ENCODE results near the gene ROBO2. TPM values are rescaled to one million over a fixed set of nuclear protein-coding genes. Genes with fewer than 3 reads are reported as not detected.

Gene ROBO2
- total RNA-seq, 1 experiment from 2014 or later, result not detected

GRCh38 chr3:77137559-77137958 is 97.7 kb downstream of the ROBO2 start:
- H2AFZ ChIP-seq (ENCODE audit: low read depth, low read length, poor library complexity, severe bottlenecking), result no peak overlapping the region
- no peaks in the 10 kb centered on the region for H4K20me1 ChIP-seq (ENCODE audit: insufficient read depth)
- ChIA-PET RAD21 (ENCODE audit: low non-redundant PET in 1 of 2, low total read pairs in 2 of 2, uncharacterized antibody in 2 of 2, unreplicated experiment in 2 of 2) (no interaction called here), POLR2A (no interaction called here), CTCF (no interaction called here)
- no peaks in the 10 kb centered on the region for H3K4me1 ChIP-seq (ENCODE audit: control insufficient read depth in 1 of 2, insufficient read depth in 2 of 2, low read length in 2 of 2)
- BruUV-seq (replicated peaks), result no TSS peak
- no peak overlapping the region for H3K9ac ChIP-seq (ENCODE audit: low read length)
- H3K4me3 ChIP-seq (replicated peaks in 1 of 2; ENCODE audit: low read depth in 1 of 2, low read length in 2 of 2), result no peak overlapping the region
- intact Hi-C loops (cut with micrococcal nuclease), result no loop called here
- H3K9me3 ChIP-seq (ENCODE audit: control insufficient read depth in 1 of 2, insufficient read depth in 1 of 2, low read depth in 1 of 2, low read length in 2 of 2), result peaks cover 7 to 22% of the 10 kb centered on the region in 2 experiments; a peak in 2 of 4 replicates
- no peaks in the 10 kb centered on the region for H3K27me3 ChIP-seq (ENCODE audit: insufficient read depth, low read length)
- ATAC-seq (no peak), DNase-seq (ENCODE audit: low read depth, low spot score) (no peak)
- H3K36me3 ChIP-seq (ENCODE audit: control insufficient read depth in 1 of 2, insufficient read depth in 2 of 2, low read length in 2 of 2), result no peaks in the 10 kb centered on the region
- no peaks in the 10 kb centered on the region for H3K9me2 ChIP-seq (ENCODE audit: insufficient read depth)
- H3K4me2 ChIP-seq (ENCODE audit: low read length), result no peak overlapping the region
- no peaks in the 10 kb centered on the region for H3K79me2 ChIP-seq (ENCODE audit: insufficient read depth, low read length)
- TF ChIP-seq POLR2A (IDR thresholded peaks at IDR 0.05; ENCODE audit: borderline replicate concordance, extremely low read depth, insufficient read depth, insufficient read length), result no peak
- no peak overlapping the region for H3K27ac ChIP-seq (ENCODE audit: low read depth, low read length)

GRCh38 chr3:77139624-77140023 is 99.7 kb downstream of the ROBO2 start:
- intact Hi-C loops (cut with micrococcal nuclease), result no loop called here
- Histone ChIP-seq H3K4me1 (ENCODE audit: control insufficient read depth in 1 of 2, insufficient read depth in 2 of 2, low read length in 2 of 2) (no peaks in the 10 kb centered on the region), H2AFZ (ENCODE audit: low read depth, low read length, poor library complexity, severe bottlenecking) (no peak overlapping the region), H4K20me1 (ENCODE audit: insufficient read depth) (no peaks in the 10 kb centered on the region), H3K9me3 (ENCODE audit: control insufficient read depth in 1 of 2, insufficient read depth in 1 of 2, low read depth in 1 of 2, low read length in 2 of 2) (peaks cover 11 to 25% of the 10 kb centered on the region in 2 experiments; a peak in 2 of 4 replicates), H3K27me3 (ENCODE audit: insufficient read depth, low read length) (no peaks in the 10 kb centered on the region), H3K27ac (ENCODE audit: low read depth, low read length) (no peak overlapping the region), H3K4me3 (replicated peaks in 1 of 2; ENCODE audit: low read depth in 1 of 2, low read length in 2 of 2) (no peak overlapping the region), H3K36me3 (ENCODE audit: control insufficient read depth in 1 of 2, insufficient read depth in 2 of 2, low read length in 2 of 2) (no peaks in the 10 kb centered on the region), H3K9ac (ENCODE audit: low read length) (no peak overlapping the region), H3K4me2 (ENCODE audit: low read length) (no peak overlapping the region), H3K79me2 (ENCODE audit: insufficient read depth, low read length) (no peaks in the 10 kb centered on the region), H3K9me2 (ENCODE audit: insufficient read depth) (no peaks in the 10 kb centered on the region)
- ATAC-seq (no peak), DNase-seq (ENCODE audit: low read depth, low spot score) (no peak)
- POLR2A ChIA-PET, result no interaction called here
- BruUV-seq (replicated peaks), result no TSS peak
- TF ChIP-seq ZBTB33 (IDR thresholded peaks at IDR 0.05; ENCODE audit: extremely low read depth, insufficient replicate concordance, low read length) (no peak), EZH2phosphoT487 (IDR thresholded peaks at IDR 0.05; ENCODE audit: borderline replicate concordance) (no peak), RAD21 (IDR thresholded peaks at IDR 0.05; ENCODE audit: low read depth) (no peak), SIN3A (IDR thresholded peaks at IDR 0.05; ENCODE audit: low read depth) (no peak), YY1 (IDR thresholded peaks at IDR 0.05; ENCODE audit: extremely low read depth, insufficient replicate concordance, low read depth, low read length) (no peak), EGR1 (IDR thresholded peaks at IDR 0.05; ENCODE audit: low read depth) (no peak), POLR2A (IDR thresholded peaks at IDR 0.05; ENCODE audit: borderline replicate concordance, extremely low read depth, insufficient read depth, insufficient read length) (no peak)
- RAD21 ChIA-PET (ENCODE audit: low non-redundant PET in 1 of 2, low total read pairs in 2 of 2, uncharacterized antibody in 2 of 2, unreplicated experiment in 2 of 2), result no interaction called here
- CTCF ChIA-PET, result no interaction called here

All from HCT116 (cell line).